Measurements from ENCODE around the gene FAM20B. TPM values are rescaled to one million over a fixed set of nuclear protein-coding genes. Genes with fewer than 3 reads are reported as not detected.
A peak's percentile ranks its signal among the peaks of the same experiment; 100 is the strongest.

Gene FAM20B
- total RNA-seq, 1 donor from 2014 or later = 33.8 TPM

GRCh38 chr1:179031855-179032513 is 6.3 kb downstream of the FAM20B start:
- Histone ChIP-seq H3K9me3 (ENCODE audit: low read depth) (no peaks in the 10 kb centered on the region), H3K4me2 (no peak overlapping the region), H3K27me3 (no peaks in the 10 kb centered on the region), H3K4me3 (no peak overlapping the region), H3K36me3 (no peaks in the 10 kb centered on the region), H3K79me2 (ENCODE audit: low read depth) (peaks cover 100% of the 10 kb centered on the region), H3K4me1 (peaks cover 22% of the 10 kb centered on the region), H2AFZ (replicated peaks) (no peak overlapping the region), H4K20me1 (ENCODE audit: low read depth) (peaks cover 56% of the 10 kb centered on the region), H3F3A (ENCODE audit: low read depth) (peaks cover 13% of the 10 kb centered on the region), H3K27ac (no peak overlapping the region), H3K9ac (no peak overlapping the region)
- TF ChIP-seq CTCF (IDR thresholded peaks at IDR 0.05) = no peak
- no peak for TF ChIP-seq EZH2phosphoT487 (IDR thresholded peaks at IDR 0.05)
- no peak for TF ChIP-seq EZH2 (IDR thresholded peaks at IDR 0.05)
- Mint-ChIP-seq H3K27me3 (ENCODE audit: insufficient read depth, low read depth) (no peaks in the 10 kb centered on the region), H3K9me3 (no peaks in the 10 kb centered on the region), H3K36me3 (peaks cover 8% of the 10 kb centered on the region), H3K4me1 (peaks cover 51% of the 10 kb centered on the region), H3K27ac (no peak overlapping the region), H3K4me3 (no peak overlapping the region)
- DNase-seq (ENCODE audit: low spot score) = no peak

DNA sequence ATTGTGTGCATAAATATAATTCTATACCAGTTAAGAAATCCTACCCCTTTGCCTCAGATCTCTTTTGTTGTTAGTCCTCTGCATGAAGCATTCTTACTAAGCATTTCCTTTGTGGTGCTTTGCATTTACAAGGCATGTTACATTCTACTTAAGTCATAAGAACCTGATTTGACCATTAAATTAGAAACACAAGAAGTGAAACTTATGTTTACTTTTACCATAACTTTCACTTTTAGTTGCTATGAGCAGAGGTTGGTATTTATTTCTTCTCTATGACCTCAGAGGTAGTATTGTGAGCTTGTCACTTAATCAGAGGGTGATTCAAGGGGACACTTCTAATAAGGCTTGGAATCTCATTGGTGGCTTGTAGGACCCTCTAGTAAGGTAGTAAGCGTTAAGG is 9.0 kb downstream of the FAM20B start:
- Mint-ChIP-seq H3K36me3 (peaks cover 16% of the 10 kb centered on the region), H3K27me3 (ENCODE audit: insufficient read depth, low read depth) (no peaks in the 10 kb centered on the region), H3K9me3 (peaks cover 5% of the 10 kb centered on the region), H3K27ac (peak overlapping the region; percentile 72), H3K4me1 (peaks cover 31% of the 10 kb centered on the region), H3K4me3 (no peak overlapping the region)
- H3K9me3 ChIP-seq (ENCODE audit: low read depth) = no peaks in the 10 kb centered on the region
- no peaks in the 10 kb centered on the region for H3K27me3 ChIP-seq
- no peak overlapping the region for H3K4me3 ChIP-seq
- peaks cover 97% of the 10 kb centered on the region for H3K79me2 ChIP-seq (ENCODE audit: low read depth)
- no peaks in the 10 kb centered on the region for H3F3A ChIP-seq (ENCODE audit: low read depth)
- H4K20me1 ChIP-seq (ENCODE audit: low read depth) = peaks cover 33% of the 10 kb centered on the region
- H3K27ac ChIP-seq = no peak overlapping the region
- peaks cover 12% of the 10 kb centered on the region for H3K4me1 ChIP-seq
- no peak for DNase-seq (ENCODE audit: low spot score)
- H2AFZ ChIP-seq (replicated peaks) = no peak overlapping the region
- TF ChIP-seq EZH2phosphoT487 (IDR thresholded peaks at IDR 0.05) = no peak
- no peak for TF ChIP-seq EZH2 (IDR thresholded peaks at IDR 0.05)
- no peak for TF ChIP-seq CTCF (IDR thresholded peaks at IDR 0.05)
- H3K36me3 ChIP-seq = no peaks in the 10 kb centered on the region
- no peak overlapping the region for H3K4me2 ChIP-seq
- no peak overlapping the region for H3K9ac ChIP-seq

DNA sequence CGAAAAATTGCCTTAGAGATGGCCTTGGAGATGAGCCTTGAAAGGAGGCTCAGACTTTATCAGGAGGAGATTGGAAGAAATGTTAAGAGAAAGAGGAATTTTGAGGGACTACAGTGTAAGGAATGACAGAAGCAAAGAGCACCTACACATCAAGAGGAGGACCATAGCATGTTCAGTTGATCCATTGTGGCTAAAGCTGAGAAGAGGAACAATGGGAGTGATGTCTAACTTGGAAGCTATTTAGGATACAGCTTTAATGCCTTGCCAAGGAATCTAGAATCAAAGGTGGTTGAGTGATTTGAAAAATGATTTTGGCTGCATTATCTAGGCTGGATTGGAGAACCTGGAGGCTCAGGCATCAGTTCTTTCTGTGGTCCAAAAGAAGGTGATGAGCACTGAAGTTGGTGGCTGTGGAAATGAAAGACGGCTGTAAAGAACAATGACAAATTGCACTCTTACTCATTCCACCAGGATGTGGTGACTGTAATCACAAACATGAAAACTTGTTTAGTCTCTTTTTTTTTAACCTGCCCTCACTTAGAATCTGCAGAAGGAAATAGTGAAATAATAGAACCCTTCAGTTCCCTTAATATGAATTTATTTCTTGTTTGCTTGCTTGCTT is 11.3 kb downstream of the FAM20B start:
- no peak overlapping the region for H2AFZ ChIP-seq (replicated peaks)
- Mint-ChIP-seq H3K27me3 (ENCODE audit: insufficient read depth, low read depth) (no peaks in the 10 kb centered on the region), H3K4me3 (no peak overlapping the region), H3K9me3 (peaks cover 12% of the 10 kb centered on the region), H3K27ac (no peak overlapping the region), H3K4me1 (peaks cover 20% of the 10 kb centered on the region), H3K36me3 (peaks cover 19% of the 10 kb centered on the region)
- H3K4me2 ChIP-seq = no peak overlapping the region
- H3K4me3 ChIP-seq = no peak overlapping the region
- no peaks in the 10 kb centered on the region for H3F3A ChIP-seq (ENCODE audit: low read depth)
- peaks cover 13% of the 10 kb centered on the region for H4K20me1 ChIP-seq (ENCODE audit: low read depth)
- no peaks in the 10 kb centered on the region for H3K9me3 ChIP-seq (ENCODE audit: low read depth)
- no peak overlapping the region for H3K9ac ChIP-seq
- H3K27me3 ChIP-seq = no peaks in the 10 kb centered on the region
- no peak for DNase-seq (ENCODE audit: low spot score)
- H3K27ac ChIP-seq = no peak overlapping the region
- no peak for TF ChIP-seq EZH2 (IDR thresholded peaks at IDR 0.05)
- peaks cover 75% of the 10 kb centered on the region for H3K79me2 ChIP-seq (ENCODE audit: low read depth)
- H3K4me1 ChIP-seq = peaks cover 9% of the 10 kb centered on the region
- no peaks in the 10 kb centered on the region for H3K36me3 ChIP-seq
